ENCODE results near the gene KRIT1.

The KRIT1 gene

GRCh38 chr7:92156990-92157389 lies 88.7 kb downstream of the KRIT1 start:
- in situ Hi-C loops (cut with MboI; ENCODE audit: low sequenced_read_pairs) = no loop called here

GRCh38 chr7:92155108-92155739 lies 90.5 kb downstream of the KRIT1 start:
- in situ Hi-C loops (cut with MboI; ENCODE audit: low sequenced_read_pairs) = no loop called here

- in situ Hi-C loops (cut with MboI; ENCODE audit: low sequenced_read_pairs) = no loop called here
Measured at GRCh38 chr7:92150450-92151017, 95.2 kb downstream of the KRIT1 start.

GRCh38 chr7:92149736-92150239 lies 95.9 kb downstream of the KRIT1 start:
- in situ Hi-C loops (cut with MboI; ENCODE audit: low sequenced_read_pairs) = no loop called here
